Smooth muscle cell (in vitro differentiated cells): ENCODE results near the gene OPCML. TPM values are rescaled to one million over a fixed set of nuclear protein-coding genes. Genes with fewer than 3 reads are reported as not detected.

ENCODE experiments used
- DNase-seq: peaks from one replicate; lab custom pipeline; 2025; ENCODE audit not compliant: unreplicated experiment; lab: John Stamatoyannopoulos, UW
- H2AFZ ChIP-seq: fragments of 200-600 bp; sonication (generic); 2 replicates; pipeline ENCODE4 v1.6.0; 2016; ENCODE audit warnings: antibody characterized with exemption, low read depth, mild to moderate bottlenecking
- H3F3A ChIP-seq: fragments of 200-600 bp; sonication (generic); 2 replicates; pipeline ENCODE4 v1.6.0; 2017; ENCODE audit warnings: antibody characterized with exemption, low read depth
- H3K27ac ChIP-seq: fragments of 200-600 bp; sonication (generic); 2 replicates; pipeline ENCODE4 v1.5.1; 2016; ENCODE audit warnings: low read depth, mild to moderate bottlenecking
- H3K27me3 ChIP-seq: fragments of 200-600 bp; sonication (generic); 2 replicates; pipeline ENCODE4 v1.6.1; 2016; ENCODE audit warnings: low read depth, mild to moderate bottlenecking
- H3K36me3 ChIP-seq: fragments of 200-600 bp; sonication (generic); 2 replicates; pipeline ENCODE4 v1.5.1; 2016; ENCODE audit warnings: low read depth
- H3K4me1 ChIP-seq: fragments of 200-600 bp; sonication (generic); 2 replicates; pipeline ENCODE4 v1.5.1; 2016; ENCODE audit warnings: low read depth
- H3K4me2 ChIP-seq: fragments of 200-600 bp; sonication (generic); 2 replicates; pipeline ENCODE4 v1.6.0; 2016; ENCODE audit warnings: mild to moderate bottlenecking
- H3K4me3 ChIP-seq: fragments of 200-600 bp; sonication (generic); 2 replicates; pipeline ENCODE4 v1.5.1; 2016; ENCODE audit warnings: mild to moderate bottlenecking
- H3K79me2 ChIP-seq: fragments of 200-600 bp; sonication (generic); 2 replicates; pipeline ENCODE4 v1.6.0; 2016; ENCODE audit warnings: low read depth, mild to moderate bottlenecking
- H3K9ac ChIP-seq: fragments of 200-600 bp; sonication (generic); 2 replicates; pipeline ENCODE4 v1.6.0; 2016; ENCODE audit warnings: low read depth
- H3K9me3 ChIP-seq: fragments of 200-600 bp; sonication (generic); replicated peaks from 2 replicates; pipeline ENCODE4 v1.5.1; 2016; ENCODE audit warnings: low read depth
- H4K20me1 ChIP-seq: fragments of 200-600 bp; sonication (generic); 2 replicates; pipeline ENCODE4 v1.6.0; 2016; ENCODE audit warnings: low read depth
- CTCF ChIP-seq: fragments of 200-600 bp; sonication (generic); IDR thresholded peaks from 2 replicates; pipeline ENCODE4 v1.5.1; 2017; ENCODE audit warnings: borderline replicate concordance, mild to moderate bottlenecking, antibody characterized with exemption; ENCODE audit not compliant: insufficient read depth, poor library complexity, severe bottlenecking
- WGBS: methylation state at CpG from one replicate; pipeline ENCODE4 v1.1.7; 2016; ENCODE audit warnings: low lambda C conversion rate; 5-methylcytosine and 5-hydroxymethylcytosine counted together
- polyA plus RNA-seq: library from polyadenylated mRNA; unstranded; fragments of >200 nt; fragmentation: Nextera tagmentation; extraction: Ambion mirVana; gene quantifications from 2 replicates; pipeline ENCODE4 v1.2.1, GENCODE V29; 2016
- total RNA-seq: library from RNA; depleted of rRNA; stranded (reverse); fragments of >200 nt; gene quantifications from 2 replicates; pipeline ENCODE4 v1.2.3, GENCODE V29; 2014

The OPCML gene
- total and polyA plus RNA-seq, 2 experiments from 2014 or later, result 0.42 to 0.58 TPM

GRCh38 chr11:133443206-133443747 lies 89.0 kb downstream of the OPCML start:
- no peaks in the 10 kb centered on the region for H3K27me3 ChIP-seq
- H3K4me1 ChIP-seq, result no peaks in the 10 kb centered on the region
- H2AFZ ChIP-seq, result no peak overlapping the region
- TF ChIP-seq CTCF, result no peak
- no peaks in the 10 kb centered on the region for H3K9me3 ChIP-seq
- H3F3A ChIP-seq, result no peaks in the 10 kb centered on the region
- no peak overlapping the region for H3K4me2 ChIP-seq
- H3K9ac ChIP-seq, result no peak overlapping the region
- H3K36me3 ChIP-seq, result no peaks in the 10 kb centered on the region
- no peak overlapping the region for H3K27ac ChIP-seq
- H3K4me3 ChIP-seq, result no peak overlapping the region
- H4K20me1 ChIP-seq, result no peaks in the 10 kb centered on the region
- no peaks in the 10 kb centered on the region for H3K79me2 ChIP-seq
- no peak for DNase-seq
- 80% methylated on average over 4 of the region's 4 CpGs for WGBS

- no peaks in the 10 kb centered on the region for H4K20me1 ChIP-seq
- no peak overlapping the region for H3K9ac ChIP-seq
- no peak overlapping the region for H3K4me2 ChIP-seq
- H3K27ac ChIP-seq, result no peak overlapping the region
- no peak overlapping the region for H3K4me3 ChIP-seq
- 59% methylated on average over 1 of the region's 1 CpG for WGBS
- H2AFZ ChIP-seq, result no peak overlapping the region
- TF ChIP-seq CTCF, result no peak
- no peak for DNase-seq
- no peaks in the 10 kb centered on the region for H3K27me3 ChIP-seq
- H3K9me3 ChIP-seq, result no peaks in the 10 kb centered on the region
- no peaks in the 10 kb centered on the region for H3F3A ChIP-seq
- H3K79me2 ChIP-seq, result no peaks in the 10 kb centered on the region
- no peaks in the 10 kb centered on the region for H3K36me3 ChIP-seq
- no peaks in the 10 kb centered on the region for H3K4me1 ChIP-seq
Observed at GRCh38 chr11:133441964-133442660, 90.2 kb downstream of the OPCML start.

GRCh38 chr11:133425992-133426391 lies 106.3 kb downstream of the OPCML start:
- H2AFZ ChIP-seq, result no peak overlapping the region
- no peak overlapping the region for H3K4me2 ChIP-seq
- H3K27me3 ChIP-seq, result no peaks in the 10 kb centered on the region
- H3K36me3 ChIP-seq, result no peaks in the 10 kb centered on the region
- no peaks in the 10 kb centered on the region for H3K79me2 ChIP-seq
- no peaks in the 10 kb centered on the region for H4K20me1 ChIP-seq
- DNase-seq, result no peak
- no peak overlapping the region for H3K4me3 ChIP-seq
- H3F3A ChIP-seq, result no peaks in the 10 kb centered on the region
- no peak overlapping the region for H3K27ac ChIP-seq
- TF ChIP-seq CTCF, result no peak
- no peaks in the 10 kb centered on the region for H3K4me1 ChIP-seq
- H3K9me3 ChIP-seq, result no peaks in the 10 kb centered on the region
- H3K9ac ChIP-seq, result no peak overlapping the region

- no peak for DNase-seq
- no peak overlapping the region for H2AFZ ChIP-seq
- no peak overlapping the region for H3K27ac ChIP-seq
- no peaks in the 10 kb centered on the region for H3K27me3 ChIP-seq
- TF ChIP-seq CTCF, result no peak
- H3K79me2 ChIP-seq, result no peaks in the 10 kb centered on the region
- H3K9ac ChIP-seq, result no peak overlapping the region
- no peak overlapping the region for H3K4me2 ChIP-seq
- no peaks in the 10 kb centered on the region for H3K36me3 ChIP-seq
- no peaks in the 10 kb centered on the region for H3F3A ChIP-seq
- H3K4me3 ChIP-seq, result no peak overlapping the region
- WGBS, result 88% methylated on average over 1 of the region's 1 CpG
- no peaks in the 10 kb centered on the region for H3K4me1 ChIP-seq
- H3K9me3 ChIP-seq, result no peaks in the 10 kb centered on the region
- no peaks in the 10 kb centered on the region for H4K20me1 ChIP-seq
Observed at GRCh38 chr11:133425245-133425644, 107.1 kb downstream of the OPCML start.
